Central memory CD8-positive, alpha-beta T cell (primary cell): Measurements from ENCODE around the gene ATXN1.

Experiments used
- ATAC-seq: fragments of 150-1000 bp; cut with Tn5 transposase; replicated peaks from 2 replicates; pipeline ENCODE4 v1.10.0; 2022; ENCODE audit warnings: mild to moderate bottlenecking, moderate FRiP score, moderate number of reproducible peaks; ENCODE audit not compliant: poor library complexity, severe bottlenecking; ENCODE audit errors: extremely low read depth
- DNase-seq, 2 donors: peaks; one replicate each; pipeline ENCODE4 v3.0.0; 2021; ENCODE audit warnings: low spot score in 2 of 2
- H3K27ac Mint-ChIP-seq: one replicate; pipeline ENCODE4 v1.8.0; 2022; ENCODE audit warnings: low read depth, mild to moderate bottlenecking, moderate library complexity, mixed read lengths
- H3K27me3 Mint-ChIP-seq: one replicate; pipeline ENCODE4 v1.8.0; 2022; ENCODE audit warnings: mixed read lengths
- H3K36me3 Mint-ChIP-seq: one replicate; pipeline ENCODE4 v1.8.0; 2022; ENCODE audit warnings: mild to moderate bottlenecking, moderate library complexity, mixed read lengths; ENCODE audit not compliant: insufficient read depth
- H3K4me1 Mint-ChIP-seq: one replicate; pipeline ENCODE4 v1.8.0; 2022; ENCODE audit warnings: mixed read lengths
- H3K4me3 Mint-ChIP-seq: one replicate; pipeline ENCODE4 v1.8.0; 2022; ENCODE audit warnings: mild to moderate bottlenecking, moderate library complexity, mixed read lengths
- H3K9me3 Mint-ChIP-seq: one replicate; pipeline ENCODE4 v1.8.0; 2022; ENCODE audit warnings: mixed read lengths

The ATXN1 gene

DNA sequence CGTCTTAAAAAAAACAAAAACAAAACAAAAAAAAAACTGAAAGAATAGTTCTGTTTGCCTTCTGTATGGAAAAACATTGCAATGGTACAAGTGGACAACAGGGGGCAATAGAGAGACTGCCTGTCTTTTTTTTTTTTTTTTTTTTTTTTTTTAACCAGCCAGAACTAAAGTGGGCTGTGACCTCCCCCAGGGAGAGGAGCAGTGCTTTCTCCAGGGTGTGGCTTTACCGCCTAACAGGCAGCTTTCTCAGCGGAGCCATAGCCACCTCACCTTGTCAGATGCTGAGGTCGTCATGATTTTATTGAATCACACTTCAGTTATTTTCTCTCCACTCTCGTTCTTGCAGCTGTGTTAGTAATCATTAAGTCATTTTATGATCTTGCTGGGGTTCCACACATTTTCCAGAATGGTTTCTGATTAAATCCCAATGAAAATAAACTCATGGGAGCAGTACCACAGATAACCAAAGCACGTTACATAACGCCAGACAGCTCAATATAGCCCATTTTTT is 444.5 kb downstream of the ATXN1 start:
- ATAC-seq (no peak), DNase-seq (peak in 1 of 2 donors; percentile 27)
- Mint-ChIP-seq H3K4me3 (no peak overlapping the region), H3K4me1 (peaks cover 43% of the 10 kb centered on the region), H3K9me3 (no peaks in the 10 kb centered on the region), H3K36me3 (peaks cover 8% of the 10 kb centered on the region), H3K27ac (peak overlapping the region; percentile 38), H3K27me3 (no peaks in the 10 kb centered on the region)

DNA sequence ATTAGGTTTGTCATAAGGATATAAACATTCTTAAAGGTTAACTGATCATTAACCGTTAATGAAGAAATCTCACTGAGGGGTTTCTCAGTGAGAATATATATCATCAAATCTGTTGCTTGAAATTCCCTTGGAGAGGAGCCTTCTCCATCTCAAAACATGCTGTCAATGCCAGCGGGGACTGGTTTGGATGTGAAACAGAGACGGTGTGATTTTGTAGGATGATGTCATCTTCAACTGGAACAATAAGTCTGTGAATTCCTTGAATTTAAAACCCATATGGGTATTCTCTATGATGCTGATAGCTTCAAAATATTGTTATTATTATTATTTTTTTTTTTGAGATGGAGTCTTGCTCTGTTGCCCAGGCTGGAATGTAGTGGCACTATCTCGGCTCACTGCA is 447.0 kb downstream of the ATXN1 start:
- Mint-ChIP-seq H3K4me1 (peaks cover 32% of the 10 kb centered on the region), H3K27me3 (no peaks in the 10 kb centered on the region)

DNA sequence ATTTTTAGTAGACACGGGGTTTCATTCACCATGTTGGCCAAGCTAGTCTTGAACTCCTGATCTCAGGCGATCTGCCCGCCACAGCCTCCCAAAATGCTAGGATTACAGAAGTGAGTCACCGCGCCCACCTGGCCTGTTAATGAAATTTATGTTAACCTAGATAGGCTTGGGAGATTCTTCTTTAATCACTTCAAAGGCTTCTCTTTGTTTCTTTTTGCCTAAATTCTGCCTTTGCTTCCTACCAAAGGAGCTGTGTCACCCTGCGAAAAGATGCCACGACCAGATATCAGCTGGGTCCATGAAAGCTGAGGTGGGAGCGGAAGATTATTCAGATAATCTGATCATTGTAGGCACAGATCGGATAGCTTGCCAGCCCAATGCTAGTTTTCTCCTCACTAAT is 447.5 kb downstream of the ATXN1 start:
- no peaks in the 10 kb centered on the region for H3K27me3 Mint-ChIP-seq
- no peak for ATAC-seq
- H3K9me3 Mint-ChIP-seq, result no peaks in the 10 kb centered on the region
- no peak overlapping the region for H3K4me3 Mint-ChIP-seq
- no peak for DNase-seq
- peaks cover 26% of the 10 kb centered on the region for H3K4me1 Mint-ChIP-seq
- peaks cover 9% of the 10 kb centered on the region for H3K36me3 Mint-ChIP-seq
- H3K27ac Mint-ChIP-seq, result no peak overlapping the region

More for the DNA sequence above, 447.0 kb downstream of the ATXN1 start:
- DNase-seq, result no peak
- H3K9me3 Mint-ChIP-seq, result no peaks in the 10 kb centered on the region
- no peak overlapping the region for H3K4me3 Mint-ChIP-seq
- H3K36me3 Mint-ChIP-seq, result peaks cover 7% of the 10 kb centered on the region
- ATAC-seq, result no peak
- no peak overlapping the region for H3K27ac Mint-ChIP-seq

GRCh38 chr6:16311763-16312162 is 449.5 kb downstream of the ATXN1 start:
- ATAC-seq, result no peak
- Mint-ChIP-seq H3K9me3 (no peaks in the 10 kb centered on the region), H3K27ac (no peak overlapping the region), H3K4me1 (peaks cover 15% of the 10 kb centered on the region), H3K36me3 (peaks cover 19% of the 10 kb centered on the region), H3K4me3 (no peak overlapping the region), H3K27me3 (no peaks in the 10 kb centered on the region)
- DNase-seq, result no peak

DNA sequence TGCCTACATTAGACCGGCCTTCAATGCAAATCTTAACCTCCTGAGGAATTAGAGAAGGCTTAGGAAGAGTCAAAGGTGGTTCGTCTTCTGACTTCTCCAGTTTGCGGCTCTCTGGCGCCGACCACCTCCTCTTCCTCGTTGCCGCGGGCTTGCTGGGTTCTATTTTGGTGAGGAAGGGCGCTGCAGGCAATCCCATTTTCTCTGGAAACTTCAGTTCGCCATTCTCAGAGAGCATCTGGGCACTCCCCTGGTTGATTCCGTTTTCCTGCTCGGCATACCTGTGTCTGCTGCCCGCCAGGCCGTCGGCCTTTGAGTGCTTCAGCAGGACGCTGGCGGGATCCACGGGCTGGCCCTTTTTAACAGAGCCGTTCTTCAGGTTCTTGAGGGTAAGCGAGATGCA is 454.9 kb downstream of the ATXN1 start:
- Mint-ChIP-seq H3K9me3 (no peaks in the 10 kb centered on the region), H3K27ac (no peak overlapping the region), H3K36me3 (peaks cover 48% of the 10 kb centered on the region), H3K4me3 (no peak overlapping the region), H3K27me3 (no peaks in the 10 kb centered on the region), H3K4me1 (peaks cover 10% of the 10 kb centered on the region)
- DNase-seq (no peak), ATAC-seq (no peak)

DNA sequence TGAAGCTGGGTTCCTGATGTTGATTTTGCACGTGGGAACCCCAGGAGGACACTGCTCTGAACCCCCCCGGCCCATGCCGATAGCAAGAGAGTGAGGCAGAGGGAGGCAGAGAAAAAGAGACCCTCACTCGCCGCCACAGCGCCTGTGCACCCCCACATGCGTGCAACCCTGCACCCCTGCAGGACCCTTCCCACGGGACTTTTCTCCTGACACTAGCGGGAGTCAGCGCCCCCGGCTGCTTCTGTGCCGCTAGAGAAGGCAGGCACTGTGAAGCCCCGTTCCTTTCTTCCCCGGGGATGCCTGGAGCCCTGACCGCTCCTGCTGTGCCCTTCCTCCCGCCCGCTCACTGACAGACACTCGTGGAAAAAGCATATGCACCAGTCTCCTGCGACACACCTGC is 455.5 kb downstream of the ATXN1 start:
- no peak for ATAC-seq

DNA sequence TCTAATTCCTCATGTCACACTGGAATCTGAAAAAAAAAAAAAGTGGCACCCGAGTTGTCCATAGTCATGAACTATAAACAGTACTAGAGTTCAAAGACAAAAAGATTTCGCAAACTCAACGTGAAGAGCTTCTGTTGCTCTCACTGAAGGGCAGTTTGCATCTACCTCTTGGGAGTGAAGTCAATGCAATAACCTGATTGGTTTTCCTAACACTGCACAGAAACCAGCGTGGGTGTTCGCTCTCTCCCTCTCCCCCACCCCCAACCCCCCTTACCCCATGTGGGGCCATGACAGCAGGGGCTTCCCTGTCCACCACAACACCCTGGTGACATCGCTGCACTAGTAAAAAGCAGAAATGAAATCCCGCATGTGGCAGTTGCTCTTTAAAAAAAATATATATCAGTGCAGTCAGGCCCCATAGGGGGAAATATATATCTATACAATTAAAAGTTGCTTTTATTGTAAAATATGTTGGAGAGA is 456.0 kb downstream of the ATXN1 start:
- Mint-ChIP-seq H3K27ac (no peak overlapping the region), H3K36me3 (peaks cover 51% of the 10 kb centered on the region), H3K9me3 (no peaks in the 10 kb centered on the region), H3K4me3 (no peak overlapping the region), H3K27me3 (no peaks in the 10 kb centered on the region), H3K4me1 (peaks cover 9% of the 10 kb centered on the region)
- ATAC-seq, result no peak
- no peak for DNase-seq

More for the DNA sequence above, 455.5 kb downstream of the ATXN1 start:
- Mint-ChIP-seq H3K4me1 (peaks cover 10% of the 10 kb centered on the region), H3K36me3 (peaks cover 51% of the 10 kb centered on the region), H3K9me3 (no peaks in the 10 kb centered on the region), H3K27ac (no peak overlapping the region), H3K4me3 (no peak overlapping the region), H3K27me3 (no peaks in the 10 kb centered on the region)
- DNase-seq, result no peak

DNA sequence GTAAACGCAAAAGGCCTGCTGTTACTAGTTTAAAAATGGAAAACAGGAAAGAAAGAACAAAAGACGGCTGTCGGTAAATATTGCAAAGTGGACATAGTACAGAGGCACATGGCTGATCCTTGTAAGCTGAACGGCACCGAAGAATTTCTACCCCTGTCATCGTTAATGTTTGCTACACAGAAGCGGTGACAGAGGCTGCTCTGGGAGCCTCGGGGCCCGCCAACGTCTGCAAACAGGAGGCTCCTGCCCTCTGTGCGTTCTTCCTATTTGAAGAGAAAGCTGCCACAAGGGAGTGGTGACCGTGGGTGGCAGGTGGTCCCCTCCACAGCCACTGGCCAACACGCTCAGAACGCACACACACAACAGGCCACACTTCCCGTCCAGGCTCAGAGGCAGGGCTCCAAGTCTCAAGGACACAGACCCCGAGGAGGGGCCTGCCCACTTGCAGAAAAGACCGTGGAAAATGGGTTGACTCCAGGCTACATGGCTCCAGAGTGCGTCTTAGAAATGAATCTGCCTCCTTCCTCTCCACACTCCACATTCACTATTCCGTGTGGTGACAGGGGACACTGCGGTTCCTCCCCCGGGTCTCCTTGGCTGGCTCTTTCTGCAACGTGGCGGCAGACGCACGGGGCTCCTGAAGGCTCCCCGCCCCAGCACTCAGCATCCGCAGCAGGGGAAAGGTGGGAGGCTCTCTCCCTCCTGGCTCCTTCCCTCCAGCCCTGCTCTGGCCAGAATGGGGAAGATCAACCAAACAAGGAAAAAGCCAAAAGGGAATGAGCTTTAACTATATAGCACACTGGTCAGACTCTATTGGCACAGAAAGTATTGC is 458.3 kb downstream of the ATXN1 start:
- H3K27ac Mint-ChIP-seq, result no peak overlapping the region
- ATAC-seq (no peak), DNase-seq (no peak)
- H3K4me1 Mint-ChIP-seq, result peaks cover 5% of the 10 kb centered on the region
- H3K4me3 Mint-ChIP-seq, result no peak overlapping the region
- H3K9me3 Mint-ChIP-seq, result no peaks in the 10 kb centered on the region
- no peaks in the 10 kb centered on the region for H3K27me3 Mint-ChIP-seq
- H3K36me3 Mint-ChIP-seq, result peaks cover 47% of the 10 kb centered on the region

GRCh38 chr6:16301511-16301910 is 459.7 kb downstream of the ATXN1 start:
- peaks cover 5% of the 10 kb centered on the region for H3K4me1 Mint-ChIP-seq
- no peak overlapping the region for H3K4me3 Mint-ChIP-seq
- H3K27me3 Mint-ChIP-seq, result no peaks in the 10 kb centered on the region
- DNase-seq, result no peak
- no peak overlapping the region for H3K27ac Mint-ChIP-seq
- peaks cover 35% of the 10 kb centered on the region for H3K36me3 Mint-ChIP-seq
- no peaks in the 10 kb centered on the region for H3K9me3 Mint-ChIP-seq
- no peak for ATAC-seq

DNA sequence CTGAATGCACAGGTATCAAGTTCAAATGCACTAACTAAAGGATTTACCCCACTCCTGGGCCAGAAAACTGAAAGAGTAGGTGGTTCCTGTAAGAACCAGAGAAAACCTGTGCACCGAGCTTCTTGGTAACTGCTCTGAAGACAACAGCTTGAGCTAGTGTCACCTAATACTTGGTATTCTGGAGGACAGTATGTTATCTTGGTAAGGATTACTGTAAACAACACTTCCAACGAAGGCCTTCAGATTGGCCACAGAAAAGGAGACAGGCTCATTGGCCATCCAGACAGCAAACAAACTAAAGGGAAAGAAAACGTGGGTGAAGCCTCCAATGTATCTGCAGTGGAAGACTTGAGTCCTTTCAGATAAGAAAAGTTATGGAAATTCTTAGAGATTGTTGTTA is 461.4 kb downstream of the ATXN1 start:
- ATAC-seq, result no peak
- H3K4me3 Mint-ChIP-seq, result no peak overlapping the region
- peaks cover 22% of the 10 kb centered on the region for H3K36me3 Mint-ChIP-seq
- no peak overlapping the region for H3K27ac Mint-ChIP-seq
- H3K9me3 Mint-ChIP-seq, result no peaks in the 10 kb centered on the region
- no peak for DNase-seq
- no peaks in the 10 kb centered on the region for H3K27me3 Mint-ChIP-seq
- H3K4me1 Mint-ChIP-seq, result no peaks in the 10 kb centered on the region

- no peaks in the 10 kb centered on the region for H3K4me1 Mint-ChIP-seq
- DNase-seq, result no peak
- ATAC-seq, result no peak
- no peaks in the 10 kb centered on the region for H3K9me3 Mint-ChIP-seq
- peaks cover 10% of the 10 kb centered on the region for H3K36me3 Mint-ChIP-seq
- H3K27ac Mint-ChIP-seq, result no peak overlapping the region
- no peak overlapping the region for H3K4me3 Mint-ChIP-seq
- no peaks in the 10 kb centered on the region for H3K27me3 Mint-ChIP-seq
These were observed 465.1 kb downstream of the ATXN1 start for GRCh38 chr6:16296061-16296670.

DNA sequence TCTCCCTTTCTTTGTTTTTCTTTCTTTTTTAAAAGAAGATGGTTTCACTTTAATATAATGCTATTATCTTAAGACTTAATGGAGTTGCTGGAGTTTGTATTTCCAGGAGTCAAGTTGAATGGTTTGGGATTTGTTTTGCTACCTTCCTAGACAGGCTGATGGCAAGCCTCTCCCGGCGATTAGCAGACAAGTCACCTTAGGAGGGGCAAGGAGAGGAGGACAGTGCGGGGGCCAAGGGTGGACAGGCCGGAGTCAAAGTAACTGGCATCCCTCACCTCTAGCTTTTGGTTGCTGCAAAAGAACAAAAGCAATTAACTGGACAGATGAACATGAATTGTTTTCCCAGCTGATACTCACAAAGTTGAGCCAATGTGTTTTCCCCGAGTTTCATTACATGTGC is 465.8 kb downstream of the ATXN1 start:
- H3K27ac Mint-ChIP-seq, result no peak overlapping the region

GRCh38 chr6:16295060-16295459 is 466.2 kb downstream of the ATXN1 start:
- DNase-seq (no peak), ATAC-seq (no peak)
- no peaks in the 10 kb centered on the region for H3K27me3 Mint-ChIP-seq
- H3K4me1 Mint-ChIP-seq, result no peaks in the 10 kb centered on the region
- no peak overlapping the region for H3K4me3 Mint-ChIP-seq
- no peak overlapping the region for H3K27ac Mint-ChIP-seq
- H3K9me3 Mint-ChIP-seq, result no peaks in the 10 kb centered on the region
- peaks cover 7% of the 10 kb centered on the region for H3K36me3 Mint-ChIP-seq

More for the DNA sequence above, 465.8 kb downstream of the ATXN1 start:
- Mint-ChIP-seq H3K36me3 (peaks cover 8% of the 10 kb centered on the region), H3K4me1 (no peaks in the 10 kb centered on the region), H3K9me3 (no peaks in the 10 kb centered on the region), H3K4me3 (no peak overlapping the region), H3K27me3 (no peaks in the 10 kb centered on the region)
- no peak for ATAC-seq
- DNase-seq, result no peak
